SK-N-MC (cell line): ENCODE results near the gene CDC26.

ENCODE experiments used
- DNase-seq: peaks from one replicate; pipeline ENCODE4 v3.0.0-alpha.2; 2011; ENCODE audit warnings: low read depth, low spot score
- H3K27ac ChIP-seq: fragments of 200-600 bp; sonication (generic); 2 replicates; pipeline ENCODE4 v1.5.1; 2016; ENCODE audit warnings: mixed run types
- H3K36me3 ChIP-seq: fragments of 200-600 bp; sonication (generic); 2 replicates; pipeline ENCODE4 v1.6.1; 2017; ENCODE audit warnings: antibody characterized with exemption, low read length, mixed read lengths; ENCODE audit not compliant: insufficient read depth
- H3K4me3 ChIP-seq: fragments of 200-600 bp; sonication (generic); 2 replicates; pipeline ENCODE4 v1.5.1; 2016
- H3K9ac ChIP-seq: fragments of 200-600 bp; sonication (generic); 2 replicates; pipeline ENCODE4 v1.8.0; 2017; ENCODE audit warnings: mixed run types, mixed read lengths; ENCODE audit not compliant: insufficient read length
- H3K9me3 ChIP-seq: fragments of 200-600 bp; sonication (generic); 2 replicates; pipeline ENCODE4 v1.6.1; 2017; ENCODE audit warnings: low read depth, mild to moderate bottlenecking, antibody characterized with exemption, low read length, moderate library complexity, mixed read lengths
- EZH2 ChIP-seq: fragments of 200-600 bp; sonication (generic); IDR thresholded peaks from one replicate; pipeline ENCODE4 v1.6.1; 2017; ENCODE audit warnings: antibody characterized with exemption
- FOXP2 ChIP-seq: optimal IDR thresholded peaks from 2 replicates; pipeline ENCODE3; 2011; ENCODE audit warnings: mild to moderate bottlenecking, moderate library complexity; ENCODE audit not compliant: insufficient read depth; ENCODE audit errors: extremely low read length, control extremely low read depth
- POLR2AphosphoS5 ChIP-seq: IDR thresholded peaks from 2 replicates; pipeline ENCODE4 v1.6.1; 2012; ENCODE audit warnings: mild to moderate bottlenecking, low read depth, low read length, borderline replicate concordance

Gene CDC26

DNA sequence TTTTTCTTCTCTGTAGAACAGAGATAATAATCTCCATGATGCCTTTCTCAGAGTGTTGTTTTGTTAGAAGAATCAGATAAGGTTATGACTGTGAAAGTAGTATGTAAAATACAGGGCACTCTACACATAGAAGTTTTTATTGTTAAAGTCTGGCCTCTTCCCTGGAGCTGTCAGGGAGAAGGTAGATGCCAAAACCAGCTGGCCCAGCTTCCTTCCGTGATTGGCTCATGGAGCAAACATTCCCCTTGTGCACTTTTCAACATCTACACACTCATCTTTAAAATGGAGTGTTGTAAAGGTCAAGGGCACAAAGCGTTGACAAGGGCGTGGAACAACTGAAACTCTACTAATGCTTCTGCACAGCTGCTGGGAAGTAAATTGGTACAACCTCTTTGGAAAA is 35.2 kb upstream of the CDC26 start:
- no peaks in the 10 kb centered on the region for H3K9me3 ChIP-seq
- no peak for DNase-seq
- TF ChIP-seq POLR2AphosphoS5 (no peak), EZH2 (no peak), FOXP2 (no peak)
- no peak overlapping the region for H3K4me3 ChIP-seq
- no peak overlapping the region for H3K27ac ChIP-seq
- no peaks in the 10 kb centered on the region for H3K36me3 ChIP-seq
- no peak overlapping the region for H3K9ac ChIP-seq

DNA sequence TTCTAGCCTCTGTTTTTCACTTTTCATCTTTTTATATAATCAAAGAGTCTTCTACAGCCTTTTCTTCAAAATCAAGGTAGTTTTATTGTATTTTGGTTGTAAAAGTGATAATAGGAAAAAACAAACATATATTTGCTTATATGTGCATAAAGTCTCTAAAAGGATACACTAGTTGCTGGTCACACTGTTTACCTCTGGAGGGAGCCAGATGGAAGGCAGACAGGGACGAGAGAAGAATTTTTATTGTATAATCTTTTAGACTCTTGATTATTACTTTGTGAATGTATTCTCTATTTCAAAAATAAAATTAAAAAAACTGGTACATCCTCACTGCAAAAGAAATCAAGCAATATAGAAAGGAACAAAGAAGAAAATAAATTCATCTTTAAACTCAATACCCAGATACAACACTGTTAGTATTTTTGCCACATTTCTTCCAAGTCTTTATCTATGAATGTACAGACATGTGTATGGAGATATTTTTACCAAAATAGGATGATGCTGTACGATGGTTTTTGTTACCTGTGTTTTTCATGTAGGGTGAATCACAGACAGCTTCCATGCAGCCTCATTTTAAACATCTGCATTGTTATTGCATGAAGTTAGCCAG is 33.9 kb upstream of the CDC26 start:
- no peak for TF ChIP-seq EZH2
- no peak for TF ChIP-seq POLR2AphosphoS5
- no peak for TF ChIP-seq FOXP2
- Histone ChIP-seq H3K9ac (no peak overlapping the region), H3K36me3 (no peaks in the 10 kb centered on the region), H3K4me3 (no peak overlapping the region), H3K27ac (no peak overlapping the region), H3K9me3 (no peaks in the 10 kb centered on the region)
- DNase-seq: peak; percentile 18

DNA sequence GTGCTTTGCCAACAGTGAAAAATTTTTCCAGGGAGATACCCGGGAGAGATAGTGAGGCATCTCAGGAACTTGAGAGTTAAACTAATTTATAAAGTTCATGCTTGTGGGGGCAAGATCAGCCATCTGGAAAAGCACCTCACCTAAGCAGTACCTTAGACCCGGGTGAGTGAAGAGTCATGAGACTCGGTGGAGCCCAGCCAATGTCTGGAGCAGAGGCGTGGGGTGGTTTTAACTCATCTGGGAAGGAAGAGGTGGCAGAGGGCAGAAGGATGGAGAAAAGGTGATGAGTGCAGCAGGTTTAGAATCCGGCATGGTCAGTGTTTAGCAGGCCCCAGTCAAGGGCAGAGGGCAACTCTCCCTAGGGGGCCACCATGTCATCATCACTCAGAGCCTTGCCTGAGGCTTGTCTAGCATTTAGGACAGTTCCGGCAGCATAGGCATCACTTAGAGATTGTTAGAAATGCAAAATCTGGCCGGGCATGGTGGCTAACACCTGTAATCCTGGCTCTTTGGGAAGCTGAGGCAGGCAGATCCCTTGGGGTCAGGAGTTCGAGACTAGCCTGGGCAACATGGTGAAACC is 32.1 kb upstream of the CDC26 start:
- H3K4me3 ChIP-seq: no peak overlapping the region
- H3K36me3 ChIP-seq: no peaks in the 10 kb centered on the region
- H3K9me3 ChIP-seq: no peaks in the 10 kb centered on the region
- TF ChIP-seq FOXP2 (no peak), EZH2 (no peak), POLR2AphosphoS5 (no peak)
- H3K9ac ChIP-seq: no peak overlapping the region
- H3K27ac ChIP-seq: no peak overlapping the region
- no peak for DNase-seq

DNA sequence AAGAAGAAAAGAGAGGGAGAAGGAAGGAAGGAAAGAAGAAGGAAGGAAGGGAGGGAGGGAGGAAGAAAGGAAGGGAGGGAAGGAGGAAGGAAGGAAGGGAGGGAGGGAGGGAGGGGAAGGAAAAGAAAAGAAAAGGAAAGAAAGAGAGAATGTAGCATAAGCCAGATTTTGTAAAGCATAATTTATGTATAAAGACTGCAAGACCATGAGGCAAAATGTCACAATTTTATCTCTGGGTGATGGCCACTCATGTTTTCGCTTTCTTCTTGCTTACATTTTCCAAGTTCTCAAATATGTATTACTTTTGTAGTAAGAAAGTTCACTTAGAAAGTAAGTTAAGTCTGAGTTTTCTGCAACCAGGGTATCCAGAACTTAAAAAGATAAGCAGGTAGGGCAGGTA is 31.2 kb upstream of the CDC26 start:
- Histone ChIP-seq H3K36me3 (no peaks in the 10 kb centered on the region), H3K9me3 (no peaks in the 10 kb centered on the region), H3K4me3 (no peak overlapping the region), H3K27ac (no peak overlapping the region), H3K9ac (no peak overlapping the region)
- no peak for DNase-seq
- TF ChIP-seq EZH2: no peak
- no peak for TF ChIP-seq FOXP2
- TF ChIP-seq POLR2AphosphoS5: no peak

DNA sequence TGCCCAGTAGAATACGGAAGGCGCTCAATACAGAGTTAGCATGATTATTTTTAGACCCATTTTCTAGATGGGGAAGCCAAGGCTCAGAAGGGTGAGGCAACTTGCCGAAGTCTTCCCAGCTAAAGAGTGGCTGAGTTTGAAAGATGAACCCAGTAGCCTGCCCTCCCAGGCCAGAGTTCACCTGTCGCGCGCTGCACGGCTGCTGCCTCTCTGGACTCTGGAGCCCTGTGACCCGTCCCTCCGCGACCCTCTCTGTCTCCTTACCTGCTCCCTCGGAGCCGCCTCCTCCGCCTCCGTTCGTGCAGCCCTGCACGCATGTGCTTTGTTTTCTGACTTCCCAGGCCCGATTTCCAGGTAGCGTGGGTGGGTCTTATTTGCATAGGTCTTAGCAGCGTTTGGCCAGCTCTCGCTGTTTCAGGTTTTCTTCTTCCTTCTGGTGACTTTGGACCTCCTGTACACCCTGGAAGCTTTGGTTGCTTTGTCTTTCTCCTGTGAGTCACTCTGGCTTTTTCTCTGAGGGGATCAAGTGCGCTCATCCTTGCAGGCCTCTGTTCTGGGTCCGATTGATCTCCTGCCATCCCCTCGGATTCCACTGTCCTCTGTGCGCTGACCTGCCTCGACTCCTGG is 27.5 kb upstream of the CDC26 start, which contains the start of gene RNF183:
Gene RNF183 (minus strand): TSS at position 585 of the 627 bp plus-strand sequence. CDS start 5,192 bp downstream, outside the sequence.
- H3K27ac ChIP-seq: no peak within 1 kb of the TSS
- no peak within 1 kb of the TSS for H3K9ac ChIP-seq
- no peak for DNase-seq
- H3K36me3 ChIP-seq: no peaks in the 10 kb centered on the region
- TF ChIP-seq POLR2AphosphoS5 (no peak), EZH2 (no peak)
- no peak within 1 kb of the TSS for H3K4me3 ChIP-seq
- H3K9me3 ChIP-seq: no peaks in the 10 kb centered on the region

DNA sequence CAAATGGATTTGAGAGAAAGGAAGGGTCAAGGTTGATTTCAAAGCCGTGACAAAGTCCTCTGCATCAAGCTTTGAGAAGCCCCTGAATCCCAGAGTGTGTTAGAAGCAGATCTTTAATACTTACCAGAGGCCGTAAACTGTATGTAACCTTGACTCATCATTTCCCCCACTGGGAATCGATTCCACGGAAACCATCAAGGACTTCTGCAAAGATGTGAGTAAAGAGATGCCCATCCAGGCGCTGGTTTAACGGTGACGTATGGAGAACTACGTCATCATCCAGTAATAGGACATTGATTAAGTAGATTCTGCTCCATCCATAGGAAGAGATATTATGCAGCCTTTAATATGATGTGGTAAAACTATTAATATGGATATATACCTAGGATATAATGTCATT is 26.2 kb upstream of the CDC26 start:
- Histone ChIP-seq H3K9ac (no peak overlapping the region), H3K9me3 (no peaks in the 10 kb centered on the region), H3K36me3 (no peaks in the 10 kb centered on the region), H3K27ac (no peak overlapping the region), H3K4me3 (no peak overlapping the region)
- DNase-seq: no peak
- TF ChIP-seq POLR2AphosphoS5 (no peak), FOXP2 (no peak), EZH2 (no peak)

DNA sequence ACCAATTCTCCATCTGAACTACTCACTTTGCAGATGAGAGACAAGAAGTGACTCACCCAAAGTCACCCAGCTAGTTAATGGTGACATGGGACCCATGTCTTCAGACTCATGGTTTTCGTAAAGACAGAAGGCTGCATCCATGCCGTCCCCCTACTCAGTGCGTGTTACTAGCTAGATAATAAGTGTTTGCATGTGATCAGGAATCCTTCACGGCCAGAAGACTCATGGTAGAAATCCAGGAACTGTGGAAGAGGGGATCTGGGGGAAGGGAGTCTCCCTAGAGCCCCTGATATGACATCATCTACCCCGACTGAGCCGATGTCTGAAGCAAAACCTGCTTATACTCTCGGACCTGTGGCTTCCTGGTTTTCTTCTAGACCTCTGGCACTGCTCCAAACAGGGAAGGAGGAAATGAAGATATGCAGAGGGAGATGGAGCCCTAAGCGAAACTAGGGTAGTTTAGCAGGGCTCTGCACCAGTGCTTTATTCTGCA is 24.5 kb upstream of the CDC26 start:
- no peaks in the 10 kb centered on the region for H3K36me3 ChIP-seq
- no peak for TF ChIP-seq FOXP2
- no peak overlapping the region for H3K9ac ChIP-seq
- DNase-seq: no peak
- H3K9me3 ChIP-seq: no peaks in the 10 kb centered on the region
- no peak overlapping the region for H3K27ac ChIP-seq
- no peak overlapping the region for H3K4me3 ChIP-seq

DNA sequence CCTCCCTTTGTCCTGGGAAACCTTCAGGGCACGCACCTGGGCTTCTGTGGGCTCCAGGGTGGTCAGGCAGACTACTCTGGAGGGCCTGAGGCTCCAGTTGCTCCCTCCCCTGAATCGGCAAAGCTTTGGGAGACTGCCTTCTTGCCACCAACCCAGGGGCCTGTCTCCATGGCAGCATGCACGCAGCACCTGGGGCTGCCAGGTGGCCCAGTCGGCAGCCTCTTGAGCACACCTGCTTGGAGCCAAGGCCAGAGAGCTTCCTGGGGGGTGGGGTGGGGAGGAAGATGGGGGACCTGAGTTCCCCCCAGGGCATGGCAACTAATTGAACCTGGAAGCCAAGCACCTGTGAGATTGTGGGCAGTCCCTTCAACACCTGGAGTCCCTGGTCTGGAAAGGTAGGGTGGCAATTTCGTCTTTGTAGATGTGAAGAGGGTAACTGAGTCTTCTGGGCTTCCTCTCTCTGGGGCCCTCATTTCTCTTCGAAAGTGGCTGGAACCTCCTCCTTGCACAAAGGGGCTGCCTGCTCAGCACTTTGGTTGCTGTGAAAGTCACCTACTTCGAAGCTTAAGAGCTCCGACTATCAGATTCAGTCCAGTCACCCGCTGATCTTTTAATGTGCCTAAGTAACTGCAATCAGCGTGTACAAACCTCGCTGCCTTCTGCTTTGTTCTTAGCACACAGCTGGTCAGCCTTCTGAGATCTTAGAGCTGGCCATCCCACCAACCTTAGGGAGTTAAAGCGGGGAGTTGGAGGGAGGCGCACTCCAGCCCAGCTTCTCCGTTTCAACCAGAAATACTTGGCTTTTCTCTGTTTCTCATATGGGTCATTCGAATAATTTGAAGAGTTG is 23.8 kb upstream of the CDC26 start:
- DNase-seq: no peak
- no peaks in the 10 kb centered on the region for H3K9me3 ChIP-seq
- no peak overlapping the region for H3K27ac ChIP-seq
- no peaks in the 10 kb centered on the region for H3K36me3 ChIP-seq
- H3K4me3 ChIP-seq: no peak overlapping the region
- TF ChIP-seq EZH2: no peak
- TF ChIP-seq FOXP2: no peak
- no peak for TF ChIP-seq POLR2AphosphoS5
- no peak overlapping the region for H3K9ac ChIP-seq
